Measurements from ENCODE around the gene KIF5B. TPM values are rescaled to one million over a fixed set of nuclear protein-coding genes. Genes with fewer than 3 reads are reported as not detected.

Gene KIF5B
- total and polyA plus RNA-seq, 9 of the 15 experiments (the other 6 are each of a cell fraction or from before 2014, with no cell fraction given), result 24.4 to 94.4 (median 68.9) TPM

GRCh38 chr10:32005050-32005449, 51.2 kb downstream of the KIF5B start (continued):
- no peak; the same call in 1 of the 2 replicates for TF ChIP-seq ZNF121 (CRISPR knock-in tag; conservative IDR thresholded peaks at IDR 0.05)
- no peak for TF ChIP-seq USF2 (CRISPR knock-in tag; IDR thresholded peaks at IDR 0.05)
- no peak for TF ChIP-seq FOXJ2 (tag; IDR thresholded peaks at IDR 0.05)
- no peak for TF ChIP-seq GMEB1 (CRISPR knock-in tag; IDR thresholded peaks at IDR 0.05)
- peak; percentile 87 for TF ChIP-seq POLR2AphosphoS2 (IDR thresholded peaks at IDR 0.05; ENCODE audit: low read length)
- TF ChIP-seq ZNF668 (CRISPR knock-in tag; IDR thresholded peaks at IDR 0.05), result no peak
- no peak for TF ChIP-seq KLF16 (IDR thresholded peaks at IDR 0.05)
- TF ChIP-seq ZNF217 (CRISPR knock-in tag; IDR thresholded peaks at IDR 0.05), result no peak
- TF ChIP-seq HEY1 (CRISPR knock-in tag; IDR thresholded peaks at IDR 0.05; ENCODE audit: borderline replicate concordance), result no peak
- TF ChIP-seq ERF (CRISPR knock-in tag; IDR thresholded peaks at IDR 0.05), result no peak
- TF ChIP-seq FOXM1 (IDR thresholded peaks at IDR 0.05; ENCODE audit: low read depth), result no peak
- no peak for TF ChIP-seq FOXM1 (CRISPR knock-in tag; IDR thresholded peaks at IDR 0.05; ENCODE audit: low read depth)
- TF ChIP-seq RAD21 (CRISPR knock-in tag; conservative IDR thresholded peaks at IDR 0.05 in 1 of 2, IDR thresholded peaks at IDR 0.05 in 1 of 2), result peak; percentile 56 to 84
- no peak for TF ChIP-seq HNRNPUL1 (IDR thresholded peaks at IDR 0.05; ENCODE audit: low read length)
- 0 out of 2 replicates have a peak, but pooled peaks have one; percentile 57 for TF ChIP-seq MYNN (IDR thresholded peaks at IDR 0.05)
- no peak for TF ChIP-seq MYNN (CRISPR knock-in tag; IDR thresholded peaks at IDR 0.05)
- TF ChIP-seq MAFK (IDR thresholded peaks at IDR 0.05; ENCODE audit: low read length), result no peak
- TF ChIP-seq TFAM (CRISPR knock-in tag; conservative IDR thresholded peaks at IDR 0.05), result no peak
- TF ChIP-seq HNRNPLL (IDR thresholded peaks at IDR 0.05; ENCODE audit: low read depth, low read length, poor library complexity, severe bottlenecking), result no peak
- no peak for TF ChIP-seq NFATC3 (IDR thresholded peaks at IDR 0.05)
- TF ChIP-seq HCFC1 (IDR thresholded peaks at IDR 0.05; ENCODE audit: low read depth, low read length), result no peak
- no peak for TF ChIP-seq HNRNPK (IDR thresholded peaks at IDR 0.05; ENCODE audit: low read depth, low read length, poor library complexity, severe bottlenecking)
- no peak for TF ChIP-seq ZNF143 (CRISPR knock-in tag; IDR thresholded peaks at IDR 0.05)
- no peak; a peak in 1 of 4 replicates for TF ChIP-seq MNT (conservative IDR thresholded peaks at IDR 0.05)
- TF ChIP-seq CBFA2T3 (IDR thresholded peaks at IDR 0.05), result no peak
- 0 out of 2 replicates have a peak, but pooled peaks have one; percentile 15 for TF ChIP-seq RB1 (IDR thresholded peaks at IDR 0.05; ENCODE audit: low read depth)
- peak; percentile 76 for TF ChIP-seq SMC3 (conservative IDR thresholded peaks at IDR 0.05; ENCODE audit: insufficient read depth, low read depth, low read length)
- TF ChIP-seq ATF7 (IDR thresholded peaks at IDR 0.05), result no peak

Data from K562 (cell line).